Measurements from ENCODE around the gene BICRA. TPM values are rescaled to one million over a fixed set of nuclear protein-coding genes. Genes with fewer than 3 reads are reported as not detected.

Gene BICRA
- total and polyA plus RNA-seq, 12 donors = 1.8 to 24.6 (median 9.0) TPM

GRCh38 chr19:47609906-47610894 lies 1.3 kb downstream of the BICRA start:
- Histone ChIP-seq H3K9me3 (replicated peaks in 1 of 3) (no peaks in the 10 kb centered on the region), H3K27ac (peak overlapping the region; percentile 60 to 99 (median 80)), H3K4me1 (replicated peaks in 1 of 2) (peaks cover 18 to 34% of the 10 kb centered on the region in 2 donors), H3K36me3 (replicated peaks in 1 of 2) (no peaks in the 10 kb centered on the region), H3K4me3 (peak overlapping the region in 3 of 4 donors; percentile 56 to 100 (median 85)), H3K27me3 (no peaks in the 10 kb centered on the region)
- TF ChIP-seq CTCF (IDR thresholded peaks at IDR 0.05) (peak in 1 of 6 experiments; percentile 18), POLR2A (IDR thresholded peaks at IDR 0.05) (peak in 1 of 2 donors; percentile 36)
- 0 to 1% (median 1%) methylated on average over 6 to 50 of the region's 50 CpGs for WGBS, 4 donors
- peak; percentile 48 to 67 (median 58) for DNase-seq
- intact Hi-C loops (cut with DNase I) = loop anchor here in 1 of 2 donors (10.0 kb wide), 1 partner anchor 85 kb away; no protein-coding TSS in a partner anchor

- H3K9me3 ChIP-seq (replicated peaks in 1 of 3) = no peaks in the 10 kb centered on the region
- H3K27ac ChIP-seq = peak overlapping the region in 3 of 5 donors; percentile 80 to 99 (median 85)
- intact Hi-C loops (cut with DNase I) = no loop called here
- no peaks in the 10 kb centered on the region for H3K36me3 ChIP-seq (replicated peaks in 1 of 2)
- no peak for TF ChIP-seq CTCF (IDR thresholded peaks at IDR 0.05)
- TF ChIP-seq POLR2A (IDR thresholded peaks at IDR 0.05) = no peak
- DNase-seq = no peak
- no peaks in the 10 kb centered on the region for H3K27me3 ChIP-seq
- peaks cover 18 to 34% of the 10 kb centered on the region in 2 donors for H3K4me1 ChIP-seq (replicated peaks in 1 of 2)
- H3K4me3 ChIP-seq = peak overlapping the region in 1 of 4 donors; percentile 100
- 48 to 61% (median 55%) methylated on average over 6 to 7 of the region's 7 CpGs for WGBS, 4 donors
Measured at GRCh38 chr19:47610902-47611301, 2.0 kb downstream of the BICRA start.

DNA sequence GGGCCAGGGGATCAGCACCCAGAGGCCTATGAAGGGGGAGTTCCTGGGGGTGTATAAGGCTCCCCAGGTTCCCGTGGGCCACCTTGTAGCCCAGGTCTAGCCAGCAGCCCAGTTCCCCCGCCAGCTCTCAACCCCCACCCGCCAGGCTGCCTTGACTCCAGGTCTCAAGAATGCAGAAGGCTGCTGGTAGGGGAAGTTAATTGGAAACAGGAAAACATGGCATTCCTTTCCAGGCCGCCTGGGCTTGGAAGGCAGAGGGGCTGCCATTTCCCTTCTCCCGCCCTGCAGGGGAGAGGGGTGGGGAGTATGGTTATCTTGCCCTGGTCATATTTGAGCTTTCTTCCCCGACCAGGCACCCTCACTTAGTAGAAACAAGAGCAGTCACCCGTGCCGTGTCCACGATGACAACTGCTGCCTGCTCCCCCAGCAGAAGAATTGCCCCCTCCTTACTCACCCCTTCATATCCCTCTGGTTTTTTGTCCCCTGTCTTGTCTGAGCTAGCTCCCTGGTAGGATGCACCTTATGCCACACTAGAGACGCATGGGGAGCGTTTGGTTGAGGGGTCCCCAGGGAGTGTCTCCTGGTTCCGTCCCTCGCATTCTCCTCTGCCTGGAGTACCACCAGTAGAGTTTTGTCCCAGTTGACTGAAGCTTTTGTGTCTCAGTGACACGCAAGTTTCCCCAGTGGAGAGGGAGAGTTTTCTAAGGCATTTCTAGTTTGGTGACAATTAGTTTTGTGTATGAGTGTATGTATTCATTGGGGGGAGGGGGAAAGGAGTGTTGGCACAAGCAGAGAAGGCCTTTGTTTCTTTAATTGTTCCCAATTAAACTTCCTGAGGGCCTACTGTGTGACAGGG lies 4.5 kb downstream of the BICRA start:
- no peaks in the 10 kb centered on the region for H3K27me3 ChIP-seq
- no peak for TF ChIP-seq CTCF (IDR thresholded peaks at IDR 0.05)
- TF ChIP-seq POLR2A (IDR thresholded peaks at IDR 0.05) = no peak
- no peaks in the 10 kb centered on the region for H3K36me3 ChIP-seq (replicated peaks in 1 of 2)
- H3K4me3 ChIP-seq = no peak overlapping the region
- H3K27ac ChIP-seq = peak overlapping the region in 2 of 5 donors; percentile 41 to 67
- no peaks in the 10 kb centered on the region for H3K9me3 ChIP-seq (replicated peaks in 1 of 3)
- DNase-seq = peak in 1 of 7 donors; percentile 42
- peaks cover 12 to 28% of the 10 kb centered on the region in 2 donors for H3K4me1 ChIP-seq (replicated peaks in 1 of 2)
- 56 to 71% (median 66%) methylated on average over 13 to 14 of the region's 14 CpGs for WGBS, 4 donors
- intact Hi-C loops (cut with DNase I) = no loop called here

DNA sequence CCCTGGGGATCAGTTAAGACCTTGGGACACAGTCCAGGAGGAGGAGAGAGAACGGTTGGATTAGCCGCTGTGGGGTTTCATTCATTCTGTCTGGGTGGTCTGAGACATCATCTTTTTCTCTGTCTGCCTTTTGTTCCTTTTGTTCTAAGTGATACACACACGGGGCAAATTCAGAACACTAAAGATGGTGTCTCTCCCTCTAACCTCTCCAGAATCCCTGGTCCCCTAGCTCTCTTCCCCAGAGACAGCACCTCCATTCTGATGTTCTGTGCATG lies 5.0 kb downstream of the BICRA start:
- TF ChIP-seq CTCF (IDR thresholded peaks at IDR 0.05) (no peak), POLR2A (IDR thresholded peaks at IDR 0.05) (no peak)
- no peaks in the 10 kb centered on the region for H3K9me3 ChIP-seq (replicated peaks in 1 of 3)
- intact Hi-C loops (cut with DNase I) = no loop called here
- peaks cover 17 to 33% of the 10 kb centered on the region in 2 donors for H3K4me1 ChIP-seq (replicated peaks in 1 of 2)
- H3K27me3 ChIP-seq = no peaks in the 10 kb centered on the region
- no peak overlapping the region for H3K4me3 ChIP-seq
- H3K27ac ChIP-seq = peak overlapping the region in 1 of 5 donors; percentile 67
- 39 to 53% (median 50%) methylated on average over 3 of the region's 3 CpGs for WGBS, 4 donors
- no peaks in the 10 kb centered on the region for H3K36me3 ChIP-seq (replicated peaks in 1 of 2)
- DNase-seq = no peak

Measured in adrenal gland (tissue), 12 donors.